ENCODE measurements around the gene ATP6V1C2. TPM values are rescaled to one million over a fixed set of nuclear protein-coding genes. Genes with fewer than 3 reads are reported as not detected.

The ATP6V1C2 gene
- total RNA-seq, 2 donors from 2014 or later = 0.66 TPM; not detected in 1

GRCh38 chr2:10704034-10704594 lies 17.3 kb upstream of the ATP6V1C2 start:
- Histone ChIP-seq H3K4me1 (no peaks in the 10 kb centered on the region), H3K27me3 (no peaks in the 10 kb centered on the region), H3K4me3 (no peak overlapping the region), H3K9me3 (no peaks in the 10 kb centered on the region), H3K36me3 (replicated peaks in 1 of 2; ENCODE audit: insufficient read depth in 1 of 2, low read depth in 2 of 2) (no peaks in the 10 kb centered on the region), H3K27ac (no peak overlapping the region)
- intact Hi-C loops (cut with DNase I) = no loop called here
- TF ChIP-seq CTCF (IDR thresholded peaks at IDR 0.05) = no peak
- no peak for TF ChIP-seq POLR2A (IDR thresholded peaks at IDR 0.05)
- no peak for ATAC-seq
- WGBS, 2 donors = 92 to 95% methylated on average over 9 of the region's 9 CpGs
- no peak for DNase-seq

- DNase-seq (no peak), ATAC-seq (no peak)
- Histone ChIP-seq H3K4me3 (no peak overlapping the region), H3K36me3 (replicated peaks in 1 of 2; ENCODE audit: insufficient read depth in 1 of 2, low read depth in 2 of 2) (no peaks in the 10 kb centered on the region), H3K27ac (no peak overlapping the region), H3K9me3 (no peaks in the 10 kb centered on the region), H3K4me1 (no peaks in the 10 kb centered on the region), H3K27me3 (no peaks in the 10 kb centered on the region)
- intact Hi-C loops (cut with DNase I) = no loop called here
- TF ChIP-seq CTCF (IDR thresholded peaks at IDR 0.05) (no peak), POLR2A (IDR thresholded peaks at IDR 0.05) (no peak)
- WGBS, 2 donors = 89 to 92% methylated on average over 5 of the region's 5 CpGs
These were observed 15.4 kb upstream of the ATP6V1C2 start for GRCh38 chr2:10706033-10706432.

- H3K4me3 ChIP-seq = no peak overlapping the region
- DNase-seq (no peak), ATAC-seq (no peak)
- H3K36me3 ChIP-seq (replicated peaks in 1 of 2; ENCODE audit: insufficient read depth in 1 of 2, low read depth in 2 of 2) = no peaks in the 10 kb centered on the region
- intact Hi-C loops (cut with DNase I) = no loop called here
- no peak for TF ChIP-seq CTCF (IDR thresholded peaks at IDR 0.05)
- no peak for TF ChIP-seq POLR2A (IDR thresholded peaks at IDR 0.05)
- 42 to 51% methylated on average over 10 of the region's 10 CpGs for WGBS, 2 donors
- H3K27me3 ChIP-seq = no peaks in the 10 kb centered on the region
- no peaks in the 10 kb centered on the region for H3K9me3 ChIP-seq
- no peak overlapping the region for H3K27ac ChIP-seq
- no peaks in the 10 kb centered on the region for H3K4me1 ChIP-seq
These were observed 13.6 kb upstream of the ATP6V1C2 start for GRCh38 chr2:10707831-10708230.

- no peak for TF ChIP-seq POLR2A (IDR thresholded peaks at IDR 0.05)
- no peak for TF ChIP-seq CTCF (IDR thresholded peaks at IDR 0.05)
- Histone ChIP-seq H3K36me3 (replicated peaks in 1 of 2; ENCODE audit: insufficient read depth in 1 of 2, low read depth in 2 of 2) (no peaks in the 10 kb centered on the region), H3K9me3 (no peaks in the 10 kb centered on the region), H3K27me3 (no peaks in the 10 kb centered on the region), H3K4me1 (no peaks in the 10 kb centered on the region), H3K4me3 (no peak overlapping the region), H3K27ac (no peak overlapping the region)
- intact Hi-C loops (cut with DNase I) = no loop called here
- WGBS, 2 donors = 4 to 15% methylated on average over 4 to 7 of the region's 7 CpGs
- ATAC-seq (no peak), DNase-seq (no peak)
These were observed 12.0 kb upstream of the ATP6V1C2 start for GRCh38 chr2:10709290-10709939.

Data from body of pancreas (tissue), 4 donors.